CD4-positive, alpha-beta T cell treated with Interferon alpha-2 for 1 hour (primary cell): ENCODE measurements around the gene COL15A1.

Experiments
- DNase-seq, 2 donors: peaks; one replicate each; pipeline ENCODE4 v3.0.0-alpha.2; 2020 to 2022

COL15A1 gene

DNA sequence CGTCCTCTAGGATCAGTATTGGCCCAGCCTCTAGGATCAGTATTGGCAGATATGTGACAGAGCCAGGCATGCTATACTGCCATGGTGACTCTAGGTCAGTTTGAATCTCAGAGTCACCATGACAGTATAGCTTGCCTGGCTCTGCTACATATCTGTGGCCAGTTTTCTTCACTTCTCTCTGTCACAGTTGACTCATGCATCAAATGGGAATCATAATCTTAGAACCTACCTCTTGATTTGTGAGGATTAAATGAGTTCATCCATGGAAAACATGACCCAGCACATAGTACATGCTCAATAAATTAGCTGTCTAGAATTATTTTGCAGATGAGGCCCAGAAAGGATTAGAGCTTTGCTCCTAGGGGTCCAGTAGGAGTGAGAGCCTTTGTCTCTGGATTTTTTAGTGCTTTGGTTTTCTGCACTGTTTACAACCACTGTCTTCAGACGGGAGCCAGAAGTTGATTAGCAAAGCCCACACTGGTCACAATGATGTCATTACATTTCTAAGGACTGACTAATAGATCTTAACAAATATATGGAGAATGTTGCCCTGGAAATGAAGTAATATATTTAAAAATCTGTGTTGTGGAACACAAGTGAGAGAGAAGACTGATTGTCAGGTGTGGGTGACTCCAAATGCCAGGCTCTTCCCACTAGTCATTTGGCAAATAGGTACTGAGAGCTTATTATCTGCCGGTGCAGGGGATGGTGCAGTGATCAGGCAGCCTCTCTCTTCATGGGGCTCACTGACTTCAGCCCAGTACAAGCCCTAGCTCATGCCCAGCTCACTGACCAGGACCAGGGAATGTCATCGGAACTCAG, 76.0 kb downstream of the COL15A1 start:
- DNase-seq, result no peak

DNA sequence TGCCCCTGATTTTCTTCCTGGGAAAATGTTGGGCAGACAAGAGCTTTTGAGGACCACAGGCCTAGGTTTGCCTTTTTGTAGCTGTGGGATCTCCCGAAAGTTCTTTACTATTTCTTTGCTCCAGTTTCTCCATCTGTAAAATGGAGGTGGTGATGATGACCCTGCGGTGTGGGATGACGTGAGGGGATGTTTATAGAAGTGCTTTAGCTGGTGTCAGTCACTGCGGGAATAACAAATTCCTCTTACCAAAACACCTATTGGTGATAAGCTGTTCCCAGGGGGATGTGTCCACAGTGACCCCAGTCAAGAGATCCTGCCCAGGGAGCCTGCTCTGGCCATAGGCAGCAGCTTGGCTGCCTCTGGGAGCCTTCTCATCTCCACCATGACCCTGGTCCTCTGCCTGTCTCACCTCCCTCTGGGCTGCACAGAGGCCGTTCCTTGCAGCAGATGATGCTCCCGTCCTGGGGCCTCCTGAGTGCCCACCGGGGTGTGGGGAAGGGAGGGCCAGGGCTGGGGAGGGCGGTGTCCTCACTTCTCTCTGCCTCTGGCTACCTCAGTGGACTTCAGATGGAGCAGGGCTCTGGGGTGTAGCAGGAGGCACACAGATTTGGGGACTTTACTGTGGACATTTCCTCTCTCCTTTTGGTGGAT, 77.2 kb downstream of the COL15A1 start:
- DNase-seq, result no peak

- DNase-seq, result no peak
These were observed 77.8 kb downstream of the COL15A1 start for GRCh38 chr9:99021512-99021911.

- DNase-seq, result no peak
These were observed 79.5 kb downstream of the COL15A1 start for GRCh38 chr9:99023231-99023630.

DNA sequence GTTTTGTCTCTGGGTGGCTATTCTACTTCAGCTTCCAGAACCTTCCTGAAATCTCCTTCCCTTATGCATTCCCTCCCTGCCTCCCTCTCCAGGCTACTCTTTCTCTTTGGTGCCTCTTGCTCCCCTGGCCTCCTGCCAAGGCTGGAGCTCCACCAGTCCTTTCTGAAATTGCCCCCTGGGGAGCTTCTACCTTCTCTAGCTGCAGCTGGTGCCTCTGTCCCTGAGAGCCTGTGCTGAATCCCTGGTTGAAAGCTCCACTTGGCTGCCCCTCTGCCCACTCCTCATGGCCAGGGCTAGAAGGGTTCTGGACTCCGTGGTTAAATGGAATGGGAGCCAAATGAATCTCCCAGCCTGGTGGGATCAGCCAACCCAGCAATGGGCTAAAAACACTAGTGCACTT, 80.1 kb downstream of the COL15A1 start:
- no peak for DNase-seq

DNA sequence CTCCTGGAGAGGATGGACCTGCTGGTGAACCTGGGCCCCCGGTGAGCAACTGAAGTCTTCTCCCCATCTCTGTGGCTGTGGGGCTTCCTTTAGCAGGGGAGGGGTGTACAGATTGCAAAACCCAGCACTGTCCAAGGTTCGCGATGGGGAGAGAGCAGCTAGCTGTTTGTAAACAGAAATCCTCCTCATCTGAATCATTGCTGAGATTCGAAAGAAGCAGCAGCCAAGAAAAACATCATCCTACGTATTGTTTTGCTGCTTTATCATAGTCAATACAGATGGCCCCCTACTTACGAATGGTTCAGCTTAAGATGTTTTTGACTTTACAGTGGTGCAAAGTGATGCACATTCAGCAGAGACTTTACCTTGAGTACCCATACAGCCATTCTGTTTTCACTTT, 81.3 kb downstream of the COL15A1 start:
- no peak for DNase-seq

DNA sequence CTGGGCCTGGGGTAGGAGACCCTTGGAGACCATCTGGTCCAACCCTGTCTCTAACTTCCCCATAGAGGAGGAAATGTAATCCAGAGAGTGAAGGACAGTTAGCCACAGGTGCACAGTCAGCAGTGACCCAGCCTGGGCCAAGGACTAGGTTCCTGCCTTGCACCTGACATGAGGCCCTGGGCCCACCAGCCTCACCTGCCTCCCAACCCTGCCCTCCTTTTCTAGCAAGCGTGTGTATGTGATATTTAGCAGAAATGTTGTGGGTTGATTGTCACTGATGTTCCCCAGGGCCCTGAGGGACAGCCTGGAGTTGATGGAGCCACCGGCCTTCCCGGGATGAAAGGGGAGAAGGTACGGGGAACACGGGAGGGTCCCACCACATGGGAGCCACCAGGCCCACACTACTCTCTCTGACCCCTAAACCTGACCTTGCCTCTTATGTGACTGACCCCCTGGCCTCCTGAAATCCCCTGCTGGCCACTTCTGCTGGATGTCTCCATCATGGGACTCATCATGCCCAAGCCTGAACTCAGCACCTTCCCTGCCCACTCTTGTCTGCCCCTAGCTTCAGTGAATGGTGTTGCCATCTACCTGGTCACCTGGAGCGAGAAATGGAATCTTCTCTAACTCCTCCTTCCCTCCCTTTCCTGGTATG, 82.0 kb downstream of the COL15A1 start:
- no peak for DNase-seq

DNA sequence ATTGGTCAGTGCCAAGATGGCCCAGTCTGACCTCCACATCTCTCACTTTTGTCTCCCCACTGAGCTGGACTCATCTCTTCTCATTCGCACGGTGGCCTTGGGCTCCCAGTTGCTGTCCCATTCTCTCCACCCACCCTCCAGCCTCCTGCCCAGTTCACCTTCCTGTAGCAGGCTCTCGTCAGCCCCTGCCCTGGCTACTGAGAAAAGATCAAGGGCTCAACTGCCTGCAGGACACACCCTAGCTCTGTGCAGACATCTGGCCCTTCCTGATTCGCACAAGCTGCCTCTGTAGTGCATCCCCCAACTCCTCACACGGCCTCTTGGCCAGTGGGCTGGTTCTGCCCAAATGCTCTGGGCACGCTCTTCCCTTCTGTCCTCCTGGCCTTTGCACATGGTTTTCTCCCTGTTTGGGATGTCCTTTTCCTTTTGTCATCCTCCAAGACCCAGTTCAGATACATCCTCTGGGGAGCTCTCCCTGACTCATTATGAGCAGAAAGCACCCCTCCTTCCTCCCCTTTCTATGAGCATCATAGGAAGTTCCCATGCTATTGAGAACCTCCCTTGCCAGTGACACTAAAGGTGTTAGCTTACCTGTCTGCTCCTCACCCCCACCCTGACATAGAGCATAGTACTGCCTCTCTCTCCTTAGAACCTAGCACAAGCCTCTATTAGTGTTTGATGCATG, 82.7 kb downstream of the COL15A1 start:
- no peak for DNase-seq

GRCh38 chr9:99026956-99027298, 83.2 kb downstream of the COL15A1 start:
- no peak for DNase-seq

DNA sequence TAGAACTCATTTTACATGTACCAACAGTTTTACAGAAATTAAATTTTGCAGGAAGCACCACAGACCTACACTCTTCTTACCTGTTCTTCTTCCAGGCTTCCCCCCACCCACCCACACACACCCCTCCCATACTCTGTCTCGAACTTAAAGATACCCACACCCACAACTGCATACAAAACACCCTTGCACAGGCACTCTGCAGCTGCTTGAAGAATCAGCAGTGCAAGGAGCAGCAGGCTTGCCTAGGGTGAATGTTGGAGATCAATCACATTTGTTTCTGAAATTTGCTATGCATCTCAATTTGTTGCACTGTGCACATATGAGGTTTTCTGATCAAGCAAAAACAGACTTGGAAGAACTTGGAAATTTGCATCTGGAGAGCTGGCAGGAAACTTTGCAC, 83.7 kb downstream of the COL15A1 start:
- no peak for DNase-seq

DNA sequence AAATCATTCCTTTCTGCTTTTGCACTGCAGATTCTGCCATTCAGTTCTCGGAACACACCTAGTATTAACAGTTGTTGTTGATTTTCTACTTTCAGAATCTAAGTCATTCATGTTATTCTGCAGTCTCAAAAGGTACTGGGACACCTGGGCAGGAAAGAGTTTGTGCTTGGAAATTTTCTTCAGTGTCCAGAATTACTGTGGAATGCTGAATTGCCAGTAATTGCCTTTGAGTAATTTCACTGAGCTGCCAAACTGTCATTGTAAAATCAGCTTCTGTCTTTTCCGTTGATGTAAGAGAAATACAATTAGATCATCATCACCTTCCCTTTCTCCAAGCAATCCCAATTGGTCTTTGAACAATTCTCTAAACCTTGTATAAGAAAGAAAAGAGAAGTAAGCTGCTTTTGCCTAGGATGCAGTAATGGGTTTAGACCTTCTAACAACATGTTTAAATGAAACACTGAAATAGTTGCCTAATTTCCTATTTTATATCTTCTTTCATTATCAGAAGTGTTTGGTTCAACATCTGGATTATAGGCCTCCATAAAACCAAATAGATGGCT, 85.5 kb downstream of the COL15A1 start:
- no peak for DNase-seq

GRCh38 chr9:99030092-99030511, 86.4 kb downstream of the COL15A1 start:
- DNase-seq, result no peak

GRCh38 chr9:99030610-99031109, 87.0 kb downstream of the COL15A1 start:
- DNase-seq, result no peak

- DNase-seq, result no peak
These were observed 87.6 kb downstream of the COL15A1 start for GRCh38 chr9:99031319-99031718.

DNA sequence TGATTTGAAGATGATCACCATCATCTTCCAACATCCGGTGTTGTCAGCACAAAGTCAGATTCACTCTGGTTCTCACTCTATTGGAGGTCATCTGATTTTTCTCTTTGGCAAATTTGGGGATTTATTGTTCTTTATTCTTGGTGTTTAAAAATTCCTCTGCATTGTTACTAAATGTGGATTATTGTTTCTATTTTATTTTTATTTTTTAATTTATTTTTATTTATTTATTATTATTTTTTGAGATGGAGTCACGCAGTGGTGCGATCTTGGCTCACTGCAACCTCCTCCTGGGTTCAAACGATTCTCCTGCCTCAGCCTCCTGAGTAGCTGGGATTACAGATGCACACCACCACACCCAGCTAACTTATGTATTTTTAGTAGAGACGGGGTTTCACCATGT, 88.3 kb downstream of the COL15A1 start:
- no peak for DNase-seq

GRCh38 chr9:99034149-99034548, 90.4 kb downstream of the COL15A1 start:
- no peak for DNase-seq

GRCh38 chr9:99035313-99035712, 91.6 kb downstream of the COL15A1 start:
- DNase-seq, result no peak

GRCh38 chr9:99037769-99038483, 94.2 kb downstream of the COL15A1 start:
- no peak for DNase-seq

GRCh38 chr9:99038484-99038820, 94.7 kb downstream of the COL15A1 start:
- DNase-seq, result no peak

GRCh38 chr9:99039505-99040182, 95.9 kb downstream of the COL15A1 start:
- DNase-seq, result no peak

GRCh38 chr9:99040251-99040900, 96.7 kb downstream of the COL15A1 start:
- DNase-seq, result no peak
